ENCODE results near the gene TTC29. TPM values are rescaled to one million over a fixed set of nuclear protein-coding genes. Genes with fewer than 3 reads are reported as not detected.

Gene TTC29
- total RNA-seq, 4 donors from 2014 or later, result not detected

DNA sequence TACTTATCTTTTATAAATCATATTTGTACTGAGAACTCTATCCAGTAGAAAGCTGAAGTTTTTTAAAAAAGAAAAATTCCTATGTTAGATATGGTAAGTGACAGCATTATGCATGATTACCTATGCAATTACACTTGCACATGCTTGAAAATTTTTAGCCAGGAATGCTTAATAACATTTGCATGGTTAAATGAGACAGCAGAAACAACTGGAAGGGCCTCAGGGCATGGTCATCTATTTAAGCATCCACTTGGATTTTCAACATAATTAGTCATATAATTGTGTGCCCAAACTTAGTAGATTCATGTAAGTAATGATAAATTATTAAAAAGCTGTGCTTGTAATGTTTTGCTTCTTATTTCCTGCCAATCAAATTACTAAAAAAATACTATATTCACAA lies 151.9 kb downstream of the TTC29 start:
- DNase-seq, result no peak
- Histone ChIP-seq H3K27me3 (no peaks in the 10 kb centered on the region), H3K9me3 (no peaks in the 10 kb centered on the region), H3K4me1 (no peaks in the 10 kb centered on the region), H3K36me3 (no peaks in the 10 kb centered on the region), H3K27ac (no peak overlapping the region), H3K4me3 (no peak overlapping the region)
- intact Hi-C loops (cut with DNase I), result no loop called here
- TF ChIP-seq POLR2A (IDR thresholded peaks at IDR 0.05), result no peak
- TF ChIP-seq, protein P1, sequence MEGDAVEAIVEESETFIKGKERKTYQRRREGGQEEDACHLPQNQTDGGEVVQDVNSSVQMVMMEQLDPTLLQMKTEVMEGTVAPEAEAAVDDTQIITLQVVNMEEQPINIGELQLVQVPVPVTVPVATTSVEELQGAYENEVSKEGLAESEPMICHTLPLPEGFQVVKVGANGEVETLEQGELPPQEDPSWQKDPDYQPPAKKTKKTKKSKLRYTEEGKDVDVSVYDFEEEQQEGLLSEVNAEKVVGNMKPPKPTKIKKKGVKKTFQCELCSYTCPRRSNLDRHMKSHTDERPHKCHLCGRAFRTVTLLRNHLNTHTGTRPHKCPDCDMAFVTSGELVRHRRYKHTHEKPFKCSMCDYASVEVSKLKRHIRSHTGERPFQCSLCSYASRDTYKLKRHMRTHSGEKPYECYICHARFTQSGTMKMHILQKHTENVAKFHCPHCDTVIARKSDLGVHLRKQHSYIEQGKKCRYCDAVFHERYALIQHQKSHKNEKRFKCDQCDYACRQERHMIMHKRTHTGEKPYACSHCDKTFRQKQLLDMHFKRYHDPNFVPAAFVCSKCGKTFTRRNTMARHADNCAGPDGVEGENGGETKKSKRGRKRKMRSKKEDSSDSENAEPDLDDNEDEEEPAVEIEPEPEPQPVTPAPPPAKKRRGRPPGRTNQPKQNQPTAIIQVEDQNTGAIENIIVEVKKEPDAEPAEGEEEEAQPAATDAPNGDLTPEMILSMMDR (IDR thresholded peaks at IDR 0.05), result no peak

DNA sequence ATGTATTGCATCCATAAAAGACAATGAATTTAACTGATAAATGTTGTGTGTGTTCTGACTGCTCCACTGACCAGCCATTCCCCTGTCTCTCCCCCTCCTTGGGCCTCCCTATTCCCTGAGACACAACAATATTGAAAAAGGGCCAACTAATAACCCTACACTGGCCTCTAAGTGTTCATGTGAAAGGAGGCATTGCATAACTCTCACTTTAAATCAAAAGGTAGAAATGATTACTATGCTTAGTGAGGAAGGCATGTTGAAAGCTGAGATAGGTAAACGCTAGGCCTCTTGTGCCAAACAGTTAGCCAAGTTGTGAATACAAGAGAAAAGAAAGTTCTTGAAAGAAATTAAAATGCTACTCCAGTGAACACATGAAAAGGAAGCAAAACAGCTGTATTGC lies 154.2 kb downstream of the TTC29 start:
- WGBS, 2 donors, result 35 to 40% methylated on average over 1 of the region's 1 CpG
- no peak for DNase-seq
- H3K9me3 ChIP-seq, result no peaks in the 10 kb centered on the region
- intact Hi-C loops (cut with DNase I), result no loop called here
- H3K4me1 ChIP-seq, result no peaks in the 10 kb centered on the region
- H3K27me3 ChIP-seq, result no peaks in the 10 kb centered on the region
- no peak overlapping the region for H3K4me3 ChIP-seq
- no peaks in the 10 kb centered on the region for H3K36me3 ChIP-seq
- TF ChIP-seq POLR2A (IDR thresholded peaks at IDR 0.05), result no peak
- TF ChIP-seq, protein P1 (IDR thresholded peaks at IDR 0.05), result no peak
- H3K27ac ChIP-seq, result no peak overlapping the region

DNA sequence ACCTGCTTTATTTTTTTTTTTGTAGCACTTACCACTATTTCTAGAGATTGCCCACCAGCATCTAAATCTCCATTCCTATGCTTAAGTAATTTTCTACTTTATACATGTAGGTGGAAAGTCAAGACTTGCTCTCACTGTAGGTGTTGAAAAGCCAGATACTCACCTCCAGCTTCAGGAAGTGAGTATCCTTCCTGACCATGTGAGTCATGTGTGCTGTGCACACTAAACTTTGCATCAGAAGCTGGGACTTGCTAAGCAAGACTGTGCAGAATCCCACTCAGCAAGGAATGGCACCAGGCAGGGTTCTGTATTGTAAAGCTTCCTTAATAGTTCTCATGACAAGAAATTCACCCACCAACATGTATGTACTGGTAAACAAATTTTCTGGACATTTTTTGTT lies 155.1 kb downstream of the TTC29 start:
- no peak for DNase-seq
- Histone ChIP-seq H3K9me3 (no peaks in the 10 kb centered on the region), H3K27ac (no peak overlapping the region), H3K27me3 (no peaks in the 10 kb centered on the region), H3K4me3 (no peak overlapping the region), H3K4me1 (no peaks in the 10 kb centered on the region), H3K36me3 (no peaks in the 10 kb centered on the region)
- intact Hi-C loops (cut with DNase I), result no loop called here
- no peak for TF ChIP-seq POLR2A (IDR thresholded peaks at IDR 0.05)
- TF ChIP-seq, protein P1 (IDR thresholded peaks at IDR 0.05), result no peak

DNA sequence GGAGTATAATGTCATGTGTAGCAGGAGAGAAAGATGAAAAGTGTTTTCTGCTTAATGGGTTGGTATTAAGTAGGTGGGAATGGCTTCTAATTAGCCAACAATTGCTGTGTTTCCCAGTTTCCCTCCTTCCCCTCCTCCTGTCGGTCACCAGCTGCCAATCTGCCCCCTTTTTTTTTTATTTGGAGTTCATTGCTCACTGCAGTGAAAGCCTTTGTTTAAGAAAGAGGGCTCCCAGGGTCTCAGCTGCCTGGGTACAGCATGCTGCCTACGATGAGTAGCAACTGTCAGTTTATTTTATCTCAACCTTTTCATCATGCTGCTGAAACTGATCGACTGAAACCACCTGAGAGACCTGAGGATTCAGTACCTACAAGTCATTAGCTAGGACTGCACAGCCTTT lies 157.9 kb downstream of the TTC29 start:
- TF ChIP-seq POLR2A (IDR thresholded peaks at IDR 0.05), result no peak
- TF ChIP-seq, protein P1 (IDR thresholded peaks at IDR 0.05), result no peak
- intact Hi-C loops (cut with DNase I), result no loop called here
- no peak for DNase-seq

DNA sequence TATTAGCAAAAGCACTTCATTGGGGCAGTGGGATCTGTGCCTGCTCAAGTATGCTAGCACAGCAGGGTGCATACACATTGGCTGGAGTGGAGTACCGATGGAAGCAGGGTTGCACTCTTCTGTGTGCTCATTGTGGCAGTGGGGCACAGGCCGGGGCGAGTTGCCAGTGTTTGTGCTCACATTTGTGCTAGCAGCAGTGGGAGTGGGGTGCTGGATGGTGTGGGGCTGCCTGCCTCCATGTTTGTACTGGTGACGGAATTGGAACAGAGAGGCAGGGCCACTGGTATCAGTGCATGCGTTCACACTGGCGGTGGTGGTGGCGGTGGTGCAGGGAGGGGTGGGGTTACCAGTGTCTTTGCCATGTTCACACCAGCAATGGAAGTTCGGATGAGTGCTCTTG lies 169.0 kb downstream of the TTC29 start:
- TF ChIP-seq, protein P1 (IDR thresholded peaks at IDR 0.05), result no peak
- no peak for TF ChIP-seq POLR2A (IDR thresholded peaks at IDR 0.05)
- Histone ChIP-seq H3K9me3 (no peaks in the 10 kb centered on the region), H3K27me3 (no peaks in the 10 kb centered on the region), H3K27ac (no peak overlapping the region), H3K36me3 (no peaks in the 10 kb centered on the region), H3K4me1 (no peaks in the 10 kb centered on the region), H3K4me3 (no peak overlapping the region)
- 78 to 96% methylated on average over 6 to 7 of the region's 8 CpGs for WGBS, 2 donors
- DNase-seq, result no peak
- intact Hi-C loops (cut with DNase I), result no loop called here

More for the DNA sequence above, 157.9 kb downstream of the TTC29 start:
- Histone ChIP-seq H3K27me3 (no peaks in the 10 kb centered on the region), H3K36me3 (no peaks in the 10 kb centered on the region), H3K9me3 (no peaks in the 10 kb centered on the region), H3K27ac (no peak overlapping the region), H3K4me3 (no peak overlapping the region), H3K4me1 (no peaks in the 10 kb centered on the region)
- WGBS, 2 donors, result 20 to 21% methylated on average over 3 of the region's 3 CpGs

All from esophagus squamous epithelium (tissue), 5 donors.